SK-N-SH treated with all-trans-retinoic acid at 6 μM for 48 hours (cell line): Measurements from ENCODE around the gene TEX44.

Source experiments
- ATAC-seq: fragments of 200-7000 bp; cut with Tn5 transposase; 3 replicates; pipeline ENCODE4 v1.9.1; 2020; ENCODE audit warnings: mild to moderate bottlenecking, moderate library complexity
- BACH2 ChIP-seq: fragments of 250-450 bp; sonication (Bioruptor Pico); IDR thresholded peaks from 2 replicates; pipeline ENCODE4 v1.9.0; 2021; ENCODE audit warnings: mild to moderate bottlenecking, borderline replicate concordance
- CSDC2 ChIP-seq: fragments of 250-450 bp; sonication (Bioruptor Pico); IDR thresholded peaks from 2 replicates; pipeline ENCODE4 v1.5.0; 2020; ENCODE audit warnings: mild to moderate bottlenecking, moderate library complexity
- ESRRG ChIP-seq: fragments of 250-450 bp; sonication (Bioruptor Pico); IDR thresholded peaks from 2 replicates; pipeline ENCODE4 v1.6.1; 2021; ENCODE audit warnings: mild to moderate bottlenecking
- ISL1 ChIP-seq: fragments of 250-450 bp; sonication (Bioruptor Pico); IDR thresholded peaks from 2 replicates; pipeline ENCODE4 v2.1.2; 2022; ENCODE audit warnings: mild to moderate bottlenecking, moderate library complexity
- PPARA ChIP-seq: fragments of 250-450 bp; sonication (Bioruptor Pico); IDR thresholded peaks from 2 replicates; pipeline ENCODE4 v1.5.0; 2020; ENCODE audit warnings: mild to moderate bottlenecking, borderline replicate concordance
- RARB ChIP-seq: fragments of 250-450 bp; sonication (Bioruptor Pico); IDR thresholded peaks from 2 replicates; pipeline ENCODE4 v1.8.0; 2021; ENCODE audit warnings: mild to moderate bottlenecking, moderate library complexity
- SNAI2 ChIP-seq: fragments of 250-450 bp; sonication (Bioruptor Pico); IDR thresholded peaks from 2 replicates; pipeline ENCODE4 v1.5.0; 2020; ENCODE audit warnings: mild to moderate bottlenecking, moderate library complexity
- TOX ChIP-seq: fragments of 250-450 bp; sonication (Bioruptor Pico); IDR thresholded peaks from 2 replicates; pipeline ENCODE4 v1.8.0; 2021; ENCODE audit warnings: mild to moderate bottlenecking, moderate library complexity, borderline replicate concordance
- ZC3H10 ChIP-seq: fragments of 250-450 bp; sonication (Bioruptor Pico); IDR thresholded peaks from 2 replicates; pipeline ENCODE4 v1.5.1; 2021; ENCODE audit warnings: mild to moderate bottlenecking, moderate library complexity
- ZFP30 ChIP-seq: fragments of 450-650 bp; formaldehyde crosslinking; IDR thresholded peaks from 2 replicates; pipeline ENCODE4 v1.5.0; 2022; ENCODE audit warnings: mild to moderate bottlenecking, moderate library complexity
- ZNF565 ChIP-seq: fragments of 450-650 bp; formaldehyde crosslinking; conservative IDR thresholded peaks from 2 replicates; pipeline ENCODE4 v1.5.0; 2020; ENCODE audit warnings: low read depth, mild to moderate bottlenecking, moderate library complexity
- ZNF70 ChIP-seq: fragments of 450-650 bp; formaldehyde crosslinking; IDR thresholded peaks from 2 replicates; pipeline ENCODE4 v1.5.0; 2020; ENCODE audit warnings: mild to moderate bottlenecking, moderate library complexity
- ZNF8 ChIP-seq: fragments of 450-650 bp; formaldehyde crosslinking; IDR thresholded peaks from 2 replicates; pipeline ENCODE4 v1.5.0; 2020; ENCODE audit warnings: mild to moderate bottlenecking, moderate library complexity
- TF ChIP-seq, protein P1 (sequence below): fragments of 250-450 bp; sonication (Bioruptor Pico); IDR thresholded peaks from 2 replicates; pipeline ENCODE4 v1.8.0; 2020; ENCODE audit warnings: mild to moderate bottlenecking, moderate library complexity, borderline replicate concordance
- TF ChIP-seq, protein P2 (sequence below): fragments of 250-450 bp; sonication (Bioruptor Pico); IDR thresholded peaks from 2 replicates; pipeline ENCODE4 v1.8.0; 2021; ENCODE audit warnings: low read depth, mild to moderate bottlenecking, moderate library complexity, borderline replicate concordance
- TF ChIP-seq, protein P3 (sequence below): fragments of 250-450 bp; sonication (Bioruptor Pico); IDR thresholded peaks from 2 replicates; pipeline ENCODE4 v1.5.1; 2021; ENCODE audit warnings: mild to moderate bottlenecking, moderate library complexity

Gene TEX44

DNA sequence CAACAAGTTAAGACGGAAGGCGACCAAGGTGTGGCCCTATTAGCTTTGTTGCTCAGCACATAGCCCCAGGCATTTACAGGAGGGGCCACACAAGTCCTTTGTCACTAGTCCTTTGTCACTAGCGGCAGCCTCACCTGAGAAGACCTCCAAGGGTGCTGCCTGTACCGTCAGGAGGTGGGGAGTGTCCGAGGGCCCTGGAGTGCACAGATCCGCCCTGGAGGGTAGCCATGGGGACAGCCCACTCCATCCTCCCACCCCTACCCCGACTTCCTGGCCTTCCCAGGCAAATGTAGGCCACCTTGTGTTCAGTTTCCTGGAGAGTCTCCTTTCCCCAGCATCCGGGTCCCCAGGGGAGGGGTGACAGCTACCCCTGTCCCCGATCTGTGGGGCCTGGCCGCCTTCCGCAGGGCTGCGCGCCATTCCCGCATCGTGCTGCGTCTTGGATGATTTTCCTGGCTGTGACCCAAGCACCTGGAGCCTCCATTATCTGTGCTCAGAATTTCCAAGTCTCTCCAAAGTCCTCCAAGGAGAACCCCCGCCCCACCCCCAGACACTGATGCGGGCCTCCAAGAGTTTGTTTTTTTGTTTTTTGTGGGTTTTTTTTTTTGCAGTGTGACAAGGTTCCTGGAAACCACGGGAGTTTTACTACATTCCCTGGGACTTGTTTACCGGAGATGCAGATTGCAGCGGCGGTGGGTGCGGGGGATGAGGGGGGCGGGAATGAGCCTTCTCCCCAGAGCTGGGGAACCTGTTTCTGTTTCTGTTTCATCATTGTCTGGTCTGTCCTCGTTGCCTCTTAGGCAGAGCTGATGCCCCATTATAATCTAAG lies 28.6 kb downstream of the TEX44 start:
- TF ChIP-seq ZFP30 (CRISPR knock-in tag) = no peak
- no peak for ATAC-seq

DNA sequence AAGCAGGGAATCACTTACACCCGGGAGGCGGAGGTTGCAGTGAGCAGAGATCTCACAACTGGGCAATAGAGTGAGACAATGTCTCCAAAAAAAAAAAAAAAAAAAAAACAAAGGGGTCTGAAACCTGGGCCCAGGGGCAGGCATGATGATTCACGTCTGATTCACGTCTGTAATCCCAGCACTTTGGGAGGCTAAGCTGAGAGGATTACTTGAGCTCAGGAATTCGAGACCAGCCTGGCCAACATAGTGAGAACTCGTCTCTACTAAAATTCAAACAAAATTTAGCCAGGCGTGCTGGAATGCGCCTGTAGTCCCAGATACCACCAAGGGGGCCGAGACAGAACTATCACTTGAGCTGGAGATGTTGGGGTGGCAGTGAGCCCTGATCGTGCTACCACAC lies 30.3 kb downstream of the TEX44 start:
- no peak for ATAC-seq
- TF ChIP-seq ZNF8 (CRISPR knock-in tag) (no peak), SNAI2 (CRISPR knock-in tag) (no peak), ESRRG (no peak), PPARA (CRISPR knock-in tag) (no peak), ZNF565 (CRISPR knock-in tag) (no peak)
- TF ChIP-seq, protein P1, sequence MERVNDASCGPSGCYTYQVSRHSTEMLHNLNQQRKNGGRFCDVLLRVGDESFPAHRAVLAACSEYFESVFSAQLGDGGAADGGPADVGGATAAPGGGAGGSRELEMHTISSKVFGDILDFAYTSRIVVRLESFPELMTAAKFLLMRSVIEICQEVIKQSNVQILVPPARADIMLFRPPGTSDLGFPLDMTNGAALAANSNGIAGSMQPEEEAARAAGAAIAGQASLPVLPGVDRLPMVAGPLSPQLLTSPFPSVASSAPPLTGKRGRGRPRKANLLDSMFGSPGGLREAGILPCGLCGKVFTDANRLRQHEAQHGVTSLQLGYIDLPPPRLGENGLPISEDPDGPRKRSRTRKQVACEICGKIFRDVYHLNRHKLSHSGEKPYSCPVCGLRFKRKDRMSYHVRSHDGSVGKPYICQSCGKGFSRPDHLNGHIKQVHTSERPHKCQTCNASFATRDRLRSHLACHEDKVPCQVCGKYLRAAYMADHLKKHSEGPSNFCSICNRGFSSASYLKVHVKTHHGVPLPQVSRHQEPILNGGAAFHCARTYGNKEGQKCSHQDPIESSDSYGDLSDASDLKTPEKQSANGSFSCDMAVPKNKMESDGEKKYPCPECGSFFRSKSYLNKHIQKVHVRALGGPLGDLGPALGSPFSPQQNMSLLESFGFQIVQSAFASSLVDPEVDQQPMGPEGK (CRISPR knock-in tag) = no peak
- TF ChIP-seq, protein P2, sequence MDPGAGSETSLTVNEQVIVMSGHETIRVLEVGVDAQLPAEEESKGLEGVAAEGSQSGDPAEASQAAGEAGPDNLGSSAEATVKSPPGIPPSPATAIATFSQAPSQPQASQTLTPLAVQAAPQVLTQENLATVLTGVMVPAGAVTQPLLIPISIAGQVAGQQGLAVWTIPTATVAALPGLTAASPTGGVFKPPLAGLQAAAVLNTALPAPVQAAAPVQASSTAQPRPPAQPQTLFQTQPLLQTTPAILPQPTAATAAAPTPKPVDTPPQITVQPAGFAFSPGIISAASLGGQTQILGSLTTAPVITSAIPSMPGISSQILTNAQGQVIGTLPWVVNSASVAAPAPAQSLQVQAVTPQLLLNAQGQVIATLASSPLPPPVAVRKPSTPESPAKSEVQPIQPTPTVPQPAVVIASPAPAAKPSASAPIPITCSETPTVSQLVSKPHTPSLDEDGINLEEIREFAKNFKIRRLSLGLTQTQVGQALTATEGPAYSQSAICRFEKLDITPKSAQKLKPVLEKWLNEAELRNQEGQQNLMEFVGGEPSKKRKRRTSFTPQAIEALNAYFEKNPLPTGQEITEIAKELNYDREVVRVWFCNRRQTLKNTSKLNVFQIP (CRISPR knock-in tag) = no peak

DNA sequence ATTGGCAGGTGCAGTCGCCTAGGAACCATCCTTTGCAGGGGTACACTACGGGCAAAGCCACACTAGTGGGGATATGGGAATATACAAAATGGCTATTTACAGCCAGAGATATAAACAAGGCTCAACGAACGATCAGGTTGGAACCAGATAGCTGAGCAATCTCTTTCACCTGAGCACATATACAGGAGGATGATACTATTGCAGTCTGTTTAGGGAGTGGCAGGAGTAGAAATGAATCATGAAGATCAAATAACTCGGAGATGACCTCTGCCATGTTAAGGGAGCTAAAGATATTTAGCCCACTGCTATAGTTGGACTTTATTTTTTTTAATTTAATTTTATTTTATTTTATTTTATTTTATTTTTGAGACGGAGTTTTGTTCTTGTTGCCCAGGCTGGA lies 33.8 kb downstream of the TEX44 start:
- ATAC-seq = no peak
- TF ChIP-seq, protein P1 (CRISPR knock-in tag) = no peak
- TF ChIP-seq, protein P2 (CRISPR knock-in tag) = no peak
- TF ChIP-seq ZNF70 (no peak), ZC3H10 (CRISPR knock-in tag) (no peak), ESRRG (no peak), CSDC2 (CRISPR knock-in tag) (no peak), RARB (no peak), BACH2 (CRISPR knock-in tag) (no peak)
- TF ChIP-seq, protein P3, sequence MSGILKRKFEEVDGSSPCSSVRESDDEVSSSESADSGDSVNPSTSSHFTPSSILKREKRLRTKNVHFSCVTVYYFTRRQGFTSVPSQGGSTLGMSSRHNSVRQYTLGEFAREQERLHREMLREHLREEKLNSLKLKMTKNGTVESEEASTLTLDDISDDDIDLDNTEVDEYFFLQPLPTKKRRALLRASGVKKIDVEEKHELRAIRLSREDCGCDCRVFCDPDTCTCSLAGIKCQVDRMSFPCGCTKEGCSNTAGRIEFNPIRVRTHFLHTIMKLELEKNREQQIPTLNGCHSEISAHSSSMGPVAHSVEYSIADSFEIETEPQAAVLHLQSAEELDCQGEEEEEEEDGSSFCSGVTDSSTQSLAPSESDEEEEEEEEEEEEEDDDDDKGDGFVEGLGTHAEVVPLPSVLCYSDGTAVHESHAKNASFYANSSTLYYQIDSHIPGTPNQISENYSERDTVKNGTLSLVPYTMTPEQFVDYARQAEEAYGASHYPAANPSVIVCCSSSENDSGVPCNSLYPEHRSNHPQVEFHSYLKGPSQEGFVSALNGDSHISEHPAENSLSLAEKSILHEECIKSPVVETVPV = no peak

DNA sequence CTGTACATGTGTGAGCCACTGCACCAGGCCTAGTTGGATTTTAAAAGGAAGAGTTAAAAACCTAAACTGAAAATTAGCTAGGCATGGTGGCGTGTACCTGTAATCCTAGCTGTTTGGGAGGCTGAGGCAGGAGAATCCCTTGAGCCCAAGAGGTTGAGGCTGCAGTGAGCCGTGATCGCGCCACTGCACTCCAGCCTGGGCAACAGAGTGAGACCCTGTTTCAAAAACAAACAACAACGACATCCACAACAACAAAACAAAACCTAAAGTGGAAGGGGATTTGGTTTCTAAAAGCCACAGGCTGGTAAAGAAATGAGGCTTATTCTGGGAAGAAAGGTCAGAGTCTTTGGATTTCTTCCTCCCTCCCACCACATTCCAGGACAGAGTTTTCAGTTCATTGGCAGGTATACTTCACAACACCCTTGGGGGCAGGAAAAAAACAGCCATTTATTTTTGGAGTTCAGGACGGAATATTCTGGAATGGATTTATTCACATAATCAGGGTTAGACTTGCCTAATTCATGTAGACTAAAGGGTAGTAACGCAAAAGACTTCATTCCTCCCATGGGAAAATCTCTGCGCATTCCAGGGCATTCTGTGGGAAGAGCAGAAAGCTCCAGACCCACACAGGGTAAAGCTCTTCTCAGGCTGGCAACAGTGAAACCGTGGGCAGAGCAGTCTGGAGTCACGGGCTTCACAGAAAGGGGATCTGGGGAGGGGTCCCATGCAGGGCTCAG lies 34.9 kb downstream of the TEX44 start:
- TF ChIP-seq TOX (no peak), ISL1 (no peak), BACH2 (CRISPR knock-in tag) (no peak)
- peak; percentile 20; the same call in 1 of the 3 replicates for ATAC-seq
